Lung microvascular endothelial cell (primary cell): ENCODE results near the gene GPLD1. TPM values are rescaled to one million over a fixed set of nuclear protein-coding genes. Genes with fewer than 3 reads are reported as not detected.
A peak's percentile ranks its signal among the peaks of the same experiment; 100 is the strongest.

Experiments used
- DNase-seq, 2 donors: peaks; one replicate each; pipeline versions ENCODE4 v3.0.0 to v3.0.0-alpha.2; 2010; ENCODE audit warnings: low read depth in 2 of 2
- total RNA-seq: library from RNA; depleted of rRNA; stranded (reverse); fragments of >200 nt; gene quantifications from 2 replicates; pipeline ENCODE4 v1.2.1, GENCODE V29; 2014

The GPLD1 gene
- total RNA-seq, 1 donor from 2014 or later = 0.20 TPM

- DNase-seq = no peak
Observed at GRCh38 chr6:24500683-24501082, 11.3 kb upstream of the GPLD1 start.

- DNase-seq = no peak
Observed at GRCh38 chr6:24497254-24497970, 8.0 kb upstream of the GPLD1 start.

- peak; percentile 48 to 72 for DNase-seq
Observed at GRCh38 chr6:24494821-24495795, 5.7 kb upstream of the GPLD1 start, which contains the start of gene ALDH5A1. Gene ALDH5A1, plus strand, starts transcription at chr6:24494969. Its CDS starts 28 bp downstream, at chr6:24494997.

- peak in 1 of 2 donors; percentile 1 for DNase-seq
Observed at GRCh38 chr6:24493945-24494820, 4.8 kb upstream of the GPLD1 start.

- peak; percentile 32 to 54 for DNase-seq
Observed at GRCh38 chr6:24492475-24492874, 3.1 kb upstream of the GPLD1 start.

GRCh38 chr6:24490948-24491347 is 1.6 kb upstream of the GPLD1 start:
- no peak for DNase-seq

- DNase-seq = no peak
Observed at GRCh38 chr6:24489881-24490280, 503 bp upstream of the GPLD1 start.

- no peak for DNase-seq
Observed at GRCh38 chr6:24486065-24486464, 3.3 kb downstream of the GPLD1 start.

GRCh38 chr6:24484657-24485323 is 4.6 kb downstream of the GPLD1 start:
- DNase-seq = no peak

- no peak for DNase-seq
Observed at GRCh38 chr6:24481449-24481848, 7.9 kb downstream of the GPLD1 start.

GRCh38 chr6:24480705-24481104 is 8.7 kb downstream of the GPLD1 start:
- no peak for DNase-seq

GRCh38 chr6:24478903-24479302 is 10.5 kb downstream of the GPLD1 start:
- DNase-seq = no peak

GRCh38 chr6:24477070-24477469 is 12.3 kb downstream of the GPLD1 start:
- DNase-seq = no peak

- DNase-seq = no peak
Observed at GRCh38 chr6:24476631-24477030, 12.7 kb downstream of the GPLD1 start.

GRCh38 chr6:24472181-24472580 is 17.2 kb downstream of the GPLD1 start:
- no peak for DNase-seq

GRCh38 chr6:24469811-24470210 is 19.6 kb downstream of the GPLD1 start:
- no peak for DNase-seq

GRCh38 chr6:24464253-24465038 is 24.9 kb downstream of the GPLD1 start:
- DNase-seq = no peak

- no peak for DNase-seq
Observed at GRCh38 chr6:24460966-24461365, 28.4 kb downstream of the GPLD1 start.

GRCh38 chr6:24458941-24459340 is 30.4 kb downstream of the GPLD1 start:
- DNase-seq = no peak

GRCh38 chr6:24458134-24458533 is 31.2 kb downstream of the GPLD1 start:
- no peak for DNase-seq
